IMR-90 (cell line): ENCODE data around the gene CYTH2. TPM values are rescaled to one million over a fixed set of nuclear protein-coding genes. Genes with fewer than 3 reads are reported as not detected.

ENCODE experiments used
- ATAC-seq: fragments of 200-7000 bp; cut with Tn5 transposase; 2 replicates; pipeline ENCODE4 v1.9.1; 2020; ENCODE audit warnings: low read depth, mild to moderate bottlenecking, moderate library complexity
- BruUV-seq: library from RNA; stranded (reverse); fragments of 400-500 nt; replicated peaks from 2 replicates; lab custom pipeline; 2021; lab: Mats Ljungman, UMichigan
- CTCF ChIA-PET: fragments of 300-600 bp; formaldehyde crosslinking; extraction: SDS; loops from one replicate; lab custom pipeline; 2021; ENCODE audit warnings: antibody characterized with exemption; lab: Yijun Ruan, JAX
- POLR2A ChIA-PET: fragments of 300-600 bp; sonication (Branson Sonifier 250); formaldehyde crosslinking; loops from one replicate; lab custom pipeline; 2022; ENCODE audit warnings: antibody characterized with exemption; ENCODE audit not compliant: unreplicated experiment; lab: Charles Lee
- DNase-seq: peaks from one replicate; pipeline ENCODE4 v3.0.0; 2013
- H2AFZ ChIP-seq: replicated peaks from 2 replicates; pipeline ENCODE3; 2013; ENCODE audit warnings: low read length, mild to moderate bottlenecking; ENCODE audit not compliant: poor library complexity
- H2AK5ac ChIP-seq: 2 replicates; pipeline ENCODE4 v1.6.1; 2013; ENCODE audit warnings: low read depth, low read length, inconsistent platforms
- H2AK9ac ChIP-seq: replicated peaks from 2 replicates; pipeline ENCODE3; 2013; ENCODE audit warnings: mild to moderate bottlenecking, low read depth, low read length, moderate library complexity; ENCODE audit not compliant: poor library complexity
- H2BK120ac ChIP-seq: 2 replicates; pipeline ENCODE4 v1.6.1; 2013; ENCODE audit warnings: low read depth, low read length, inconsistent platforms
- H2BK15ac ChIP-seq: 3 replicates; pipeline ENCODE4 v1.6.1; 2013; ENCODE audit warnings: low read depth, low read length, inconsistent platforms
- H2BK20ac ChIP-seq: 2 replicates; pipeline ENCODE4 v1.6.1; 2013; ENCODE audit warnings: low read depth, mild to moderate bottlenecking, inconsistent platforms, low read length, moderate library complexity
- H2BK5ac ChIP-seq: 2 replicates; pipeline ENCODE4 v1.6.1; 2013; ENCODE audit warnings: mild to moderate bottlenecking, low read depth, low read length, inconsistent platforms; ENCODE audit not compliant: poor library complexity, severe bottlenecking
- H3K14ac ChIP-seq: replicated peaks from 2 replicates; pipeline ENCODE4 v1.6.1; 2013; ENCODE audit warnings: low read depth, low read length, inconsistent platforms
- H3K18ac ChIP-seq: 2 replicates; pipeline ENCODE4 v1.6.1; 2013; ENCODE audit warnings: low read depth, low read length, control low read depth
- H3K23ac ChIP-seq: 2 replicates; pipeline ENCODE4 v1.6.1; 2013; ENCODE audit warnings: low read depth, low read length, inconsistent platforms
- H3K27ac ChIP-seq: 2 replicates; pipeline ENCODE4 v1.5.1; 2013; ENCODE audit warnings: mild to moderate bottlenecking, control low read depth, low read length; ENCODE audit not compliant: insufficient read depth
- H3K27me3 ChIP-seq: 2 replicates; pipeline ENCODE4 v1.6.1; 2013; ENCODE audit warnings: low read length; ENCODE audit not compliant: control insufficient read depth, insufficient read depth
- H3K36me3 ChIP-seq: 2 replicates; pipeline ENCODE4 v1.6.1; 2013; ENCODE audit warnings: low read length, mixed read lengths; ENCODE audit not compliant: control insufficient read depth, insufficient read depth
- H3K4ac ChIP-seq: 2 replicates; pipeline ENCODE4 v1.6.1; 2013; ENCODE audit warnings: low read depth, low read length, inconsistent platforms
- H3K4me1 ChIP-seq: 2 replicates; pipeline ENCODE4 v1.6.1; 2013; ENCODE audit warnings: low read length, mixed read lengths; ENCODE audit not compliant: control insufficient read depth, insufficient read depth
- H3K4me2 ChIP-seq: 2 replicates; pipeline ENCODE4 v1.6.1; 2013; ENCODE audit warnings: low read depth, mild to moderate bottlenecking, control low read depth, low read length, moderate library complexity
- H3K4me3 ChIP-seq: 2 replicates; pipeline ENCODE4 v1.5.1; 2013; ENCODE audit warnings: low read depth, mild to moderate bottlenecking, control low read depth, low read length, moderate library complexity; ENCODE audit not compliant: insufficient read depth
- H3K56ac ChIP-seq: 2 replicates; pipeline ENCODE4 v1.6.1; 2013; ENCODE audit warnings: low read length, inconsistent platforms; ENCODE audit not compliant: insufficient read depth; ENCODE audit errors: extremely low read depth
- H3K79me1 ChIP-seq, 2 experiments: 2 replicates each; pipeline ENCODE4 v1.6.1; 2013; ENCODE audit warnings: low read length in 2 of 2, inconsistent platforms in 1 of 2, low read depth in 1 of 2
- H3K9ac ChIP-seq: 2 replicates; pipeline ENCODE4 v1.6.1; 2013; ENCODE audit warnings: low read depth, low read length, control low read depth
- H3K9me1 ChIP-seq: 2 replicates; pipeline ENCODE4 v1.6.1; 2013; ENCODE audit warnings: low read length, inconsistent platforms; ENCODE audit not compliant: insufficient read depth
- H3K9me3 ChIP-seq: 2 replicates; pipeline ENCODE4 v1.6.1; 2013; ENCODE audit warnings: low read length; ENCODE audit not compliant: control insufficient read depth, insufficient read depth
- H4K20me1 ChIP-seq: 2 replicates; pipeline ENCODE4 v1.6.1; 2013; ENCODE audit warnings: low read length, inconsistent platforms; ENCODE audit not compliant: insufficient read depth
- H4K5ac ChIP-seq: 2 replicates; pipeline ENCODE4 v1.6.1; 2013; ENCODE audit warnings: mild to moderate bottlenecking, low read depth, low read length, control low read depth
- H4K8ac ChIP-seq, 2 experiments: 2 replicates each; pipeline ENCODE4 v1.6.1; 2013; ENCODE audit warnings: low read depth in 2 of 2, low read length in 2 of 2, control low read depth in 1 of 2, inconsistent platforms in 1 of 2
- H4K91ac ChIP-seq: 2 replicates; pipeline ENCODE4 v1.6.1; 2013; ENCODE audit warnings: low read depth, low read length, inconsistent platforms; ENCODE audit not compliant: insufficient read depth
- BHLHE40 ChIP-seq: fragments of 150-350 bp; IDR thresholded peaks from 2 replicates; pipeline ENCODE4 v1.6.1; 2016; ENCODE audit warnings: mild to moderate bottlenecking, low read depth, low read length
- CEBPB ChIP-seq: IDR thresholded peaks from 2 replicates; pipeline ENCODE4 v1.6.1; 2012; ENCODE audit warnings: low read depth, low read length, improper control_type of control experiment
- CHD1 ChIP-seq: IDR thresholded peaks from 2 replicates; pipeline ENCODE4 v1.6.1; 2012; ENCODE audit warnings: low read depth, low read length, improper control_type of control experiment
- FOS ChIP-seq: fragments of 150-350 bp; IDR thresholded peaks from 2 replicates; pipeline ENCODE4 v1.6.1; 2016; ENCODE audit warnings: low read depth, low read length
- MAFK ChIP-seq: IDR thresholded peaks from 2 replicates; pipeline ENCODE4 v1.6.1; 2012; ENCODE audit warnings: low read depth, low read length, improper control_type of control experiment
- MAZ ChIP-seq: IDR thresholded peaks from 2 replicates; pipeline ENCODE4 v1.6.1; 2012; ENCODE audit warnings: low read depth, mild to moderate bottlenecking, low read length, improper control_type of control experiment, moderate library complexity, borderline replicate concordance
- MXI1 ChIP-seq: IDR thresholded peaks from 2 replicates; pipeline ENCODE4 v1.6.1; 2012; ENCODE audit warnings: low read depth, mild to moderate bottlenecking, low read length, moderate library complexity, borderline replicate concordance
- NFE2L2 ChIP-seq: fragments of 150-350 bp; IDR thresholded peaks from 2 replicates; pipeline ENCODE4 v1.6.1; 2016; ENCODE audit warnings: low read depth, mild to moderate bottlenecking, low read length
- POLR2A ChIP-seq: IDR thresholded peaks from 2 replicates; pipeline ENCODE4 v1.6.1; 2012; ENCODE audit warnings: mild to moderate bottlenecking, low read depth, low read length
- RAD21 ChIP-seq: IDR thresholded peaks from 2 replicates; pipeline ENCODE4 v1.6.1; 2012; ENCODE audit warnings: low read length, improper control_type of control experiment
- RCOR1 ChIP-seq: IDR thresholded peaks from 2 replicates; pipeline ENCODE4 v1.6.1; 2012; ENCODE audit warnings: mild to moderate bottlenecking, low read length, improper control_type of control experiment; ENCODE audit not compliant: insufficient replicate concordance
- RFX5 ChIP-seq: IDR thresholded peaks from 2 replicates; pipeline ENCODE4 v1.8.0; 2012; ENCODE audit warnings: low read depth, mild to moderate bottlenecking, low read length, moderate library complexity
- SMC3 ChIP-seq: fragments of 150-350 bp; IDR thresholded peaks from 2 replicates; pipeline ENCODE4 v1.6.1; 2016; ENCODE audit warnings: low read depth, mild to moderate bottlenecking, antibody characterized with exemption, low read length, moderate library complexity
- USF2 ChIP-seq: fragments of 150-350 bp; IDR thresholded peaks from 2 replicates; pipeline ENCODE4 v1.6.1; 2017; ENCODE audit warnings: mild to moderate bottlenecking, antibody characterized with exemption, low read length, low read depth
- WGBS, 2 experiments: methylation state at CpG; one replicate each; pipeline versions ENCODE4 v1.1.5 to v1.1.7; 2013; ENCODE audit warnings: missing lambda C conversion rate in 2 of 2; ENCODE audit not compliant: insufficient read length in 1 of 2; ENCODE audit errors: extremely low coverage in 2 of 2; 5-methylcytosine and 5-hydroxymethylcytosine counted together
- dilution Hi-C: fragments of 300-500 bp; cut with HindIII; formaldehyde crosslinking; loops from one replicate; pipeline ENCODE4 v1.14.3; 2018; ENCODE audit warnings: low sequenced_read_pairs; ENCODE audit not compliant: unreplicated experiment
- in situ Hi-C: fragments of 300-500 bp; cut with MboI; formaldehyde crosslinking; loops from 3 replicates; pipeline ENCODE4 v1.14.3; 2019; ENCODE audit warnings: low sequenced_read_pairs, inconsistent platforms, mixed read lengths
- intact Hi-C: fragments of 100-400 bp; cut with micrococcal nuclease; formaldehyde crosslinking; loops from 2 replicates; pipeline ENCODE4 v1.10.0; 2022
- polyA plus RNA-seq, 3 experiments: library from polyadenylated mRNA; depleted of rRNA; stranded (reverse); fragments of >200 nt; gene quantifications; 2 replicates each; pipeline ENCODE4 v1.2.3, GENCODE V29; 2012; ENCODE audit warnings: low replicate concordance in 1 of 3
- total RNA-seq: library from RNA; depleted of rRNA; stranded (reverse); fragments of >200 nt; gene quantifications from 2 replicates; pipeline ENCODE4 v1.2.3, GENCODE V29; 2012
- TF ChIP-seq, protein P1 (sequence below): fragments of 150-350 bp; IDR thresholded peaks from 2 replicates; pipeline ENCODE4 v1.6.1; 2016; ENCODE audit warnings: low read depth, mild to moderate bottlenecking, low read length, moderate library complexity, borderline replicate concordance

Gene CYTH2
- total and polyA plus RNA-seq, 2 of the 4 experiments (the other 2 are of a cell fraction) = 35.8 to 62.0 TPM

- in situ Hi-C loops = no loop called here
- POLR2A ChIA-PET = no interaction called here
- WGBS, 2 experiments = no CpG with 5 or more reads among the region's 1 CpG
These were observed 40.5 kb upstream of the CYTH2 start for GRCh38 chr19:48428670-48429069.

More at GRCh38 chr19:48428670-48429069, 40.5 kb upstream of the CYTH2 start:
- H4K5ac ChIP-seq = no peak overlapping the region
- no peak overlapping the region for H3K27ac ChIP-seq
- H3K9me1 ChIP-seq = peaks cover 3% of the 10 kb centered on the region
- H2AK9ac ChIP-seq = no peak overlapping the region
- DNase-seq (no peak), ATAC-seq (no peak)
- dilution Hi-C loops (no loop called here), intact Hi-C loops (no loop called here)
- no peak overlapping the region; the same call in 1 of the 2 replicates for H3K14ac ChIP-seq
- H4K20me1 ChIP-seq = no peaks in the 10 kb centered on the region
- H3K9ac ChIP-seq = no peak overlapping the region
- no peak overlapping the region for H4K8ac ChIP-seq
- H2AK5ac ChIP-seq = no peak overlapping the region
- H2BK15ac ChIP-seq = no peak overlapping the region
- H3K36me3 ChIP-seq = no peaks in the 10 kb centered on the region
- H3K23ac ChIP-seq = no peak overlapping the region
- TF ChIP-seq FOS = no peak
- no peak for TF ChIP-seq MAZ
- no peak for TF ChIP-seq RCOR1
- TF ChIP-seq BHLHE40 = no peak
- no peak for TF ChIP-seq RAD21
- TF ChIP-seq SMC3 = no peak
- TF ChIP-seq MAFK = no peak
- no peak for TF ChIP-seq CEBPB
- no peak for TF ChIP-seq USF2
- no peak for TF ChIP-seq POLR2A
- TF ChIP-seq, protein P1, sequence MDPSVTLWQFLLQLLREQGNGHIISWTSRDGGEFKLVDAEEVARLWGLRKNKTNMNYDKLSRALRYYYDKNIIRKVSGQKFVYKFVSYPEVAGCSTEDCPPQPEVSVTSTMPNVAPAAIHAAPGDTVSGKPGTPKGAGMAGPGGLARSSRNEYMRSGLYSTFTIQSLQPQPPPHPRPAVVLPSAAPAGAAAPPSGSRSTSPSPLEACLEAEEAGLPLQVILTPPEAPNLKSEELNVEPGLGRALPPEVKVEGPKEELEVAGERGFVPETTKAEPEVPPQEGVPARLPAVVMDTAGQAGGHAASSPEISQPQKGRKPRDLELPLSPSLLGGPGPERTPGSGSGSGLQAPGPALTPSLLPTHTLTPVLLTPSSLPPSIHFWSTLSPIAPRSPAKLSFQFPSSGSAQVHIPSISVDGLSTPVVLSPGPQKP = no peak
- no peak for TF ChIP-seq CHD1
- no peak for TF ChIP-seq NFE2L2
- no peak for TF ChIP-seq RFX5
- TF ChIP-seq MXI1 = no peak
- peaks cover 2% of the 10 kb centered on the region; the same call in 1 of the 2 replicates for H3K9me3 ChIP-seq
- CTCF ChIA-PET = interaction anchor here (1.2 kb wide), 1 partner anchor 16 kb away, joined by 3 read pairs; no protein-coding TSS in a partner anchor
- H3K4me1 ChIP-seq = peaks cover 4% of the 10 kb centered on the region
- no peak overlapping the region for H2BK20ac ChIP-seq
- no peaks in the 10 kb centered on the region for H3K79me1 ChIP-seq
- no peak overlapping the region for H3K4me3 ChIP-seq
- H4K91ac ChIP-seq = no peak overlapping the region
- no peak overlapping the region for H3K4me2 ChIP-seq
- no TSS peak for BruUV-seq
- H2AFZ ChIP-seq = no peak overlapping the region
- no peak overlapping the region for H3K18ac ChIP-seq
- no peak overlapping the region for H2BK120ac ChIP-seq
- H3K27me3 ChIP-seq = no peaks in the 10 kb centered on the region
- no peak overlapping the region for H3K4ac ChIP-seq
- H2BK5ac ChIP-seq = no peak overlapping the region
- H3K56ac ChIP-seq = no peak overlapping the region
